Measurements from ENCODE around the gene PLEKHH1. TPM values are rescaled to one million over a fixed set of nuclear protein-coding genes. Genes with fewer than 3 reads are reported as not detected.

The PLEKHH1 gene
- total RNA-seq, 1 donor from 2014 or later: 3.3 TPM

DNA sequence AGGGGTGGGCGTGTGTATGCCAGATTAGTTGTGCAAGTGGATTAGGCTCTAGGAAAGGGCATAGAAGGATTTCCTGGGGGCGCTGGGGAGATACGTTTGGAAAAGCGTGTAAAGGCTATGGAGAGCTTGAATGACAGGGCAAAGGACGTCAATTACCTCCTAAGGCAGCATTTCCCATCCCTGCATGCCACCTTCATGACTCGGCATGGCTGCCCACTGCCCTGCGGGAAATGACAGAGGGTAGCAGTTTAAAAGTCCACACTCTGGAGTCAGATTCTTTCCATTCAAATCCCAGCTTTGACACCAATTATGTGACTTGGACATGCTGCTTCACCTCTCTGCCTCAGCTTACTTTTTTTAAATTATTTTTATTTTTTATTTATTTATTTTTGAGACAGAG is 29.8 kb upstream of the PLEKHH1 start:
- Mint-ChIP-seq H3K27ac (ENCODE audit: unreplicated experiment) (no peak overlapping the region), H3K4me1 (ENCODE audit: low read depth, unreplicated experiment) (peaks cover 1% of the 10 kb centered on the region), H3K9me3 (ENCODE audit: unreplicated experiment) (no peaks in the 10 kb centered on the region), H3K4me3 (ENCODE audit: unreplicated experiment) (no peak overlapping the region), H3K27me3 (ENCODE audit: low read depth, unreplicated experiment) (no peaks in the 10 kb centered on the region), H3K36me3 (ENCODE audit: low read depth, unreplicated experiment) (no peaks in the 10 kb centered on the region)
- no peaks in the 10 kb centered on the region for H3K4me1 ChIP-seq (ENCODE audit: insufficient read depth, low read length)
- no peak overlapping the region for H3K9ac ChIP-seq (ENCODE audit: low read length)
- H3K4me2 ChIP-seq (ENCODE audit: low read length): no peak overlapping the region
- no peaks in the 10 kb centered on the region for H4K20me1 ChIP-seq (ENCODE audit: insufficient read depth, low read length)
- H3K79me2 ChIP-seq (ENCODE audit: insufficient read depth, low read length): no peaks in the 10 kb centered on the region
- no peak overlapping the region for H2AFZ ChIP-seq (ENCODE audit: low read depth, low read length)
- H3K36me3 ChIP-seq (ENCODE audit: insufficient read depth, low read length): no peaks in the 10 kb centered on the region
- H3K27me3 ChIP-seq (ENCODE audit: insufficient read depth, low read length): peaks cover 9% of the 10 kb centered on the region
- no peaks in the 10 kb centered on the region for H3K9me3 ChIP-seq (ENCODE audit: insufficient read depth, low read depth, low read length)
- FAIRE-seq (no peak), DNase-seq (ENCODE audit: low read depth) (no peak)
- H3K4me3 ChIP-seq (ENCODE audit: insufficient read depth, low read depth, low read length): no peak overlapping the region
- no peak for TF ChIP-seq CTCF (IDR thresholded peaks at IDR 0.05; ENCODE audit: insufficient read depth, low read depth, low read length)
- H3K27ac ChIP-seq (ENCODE audit: low read depth, low read length): no peak overlapping the region

DNA sequence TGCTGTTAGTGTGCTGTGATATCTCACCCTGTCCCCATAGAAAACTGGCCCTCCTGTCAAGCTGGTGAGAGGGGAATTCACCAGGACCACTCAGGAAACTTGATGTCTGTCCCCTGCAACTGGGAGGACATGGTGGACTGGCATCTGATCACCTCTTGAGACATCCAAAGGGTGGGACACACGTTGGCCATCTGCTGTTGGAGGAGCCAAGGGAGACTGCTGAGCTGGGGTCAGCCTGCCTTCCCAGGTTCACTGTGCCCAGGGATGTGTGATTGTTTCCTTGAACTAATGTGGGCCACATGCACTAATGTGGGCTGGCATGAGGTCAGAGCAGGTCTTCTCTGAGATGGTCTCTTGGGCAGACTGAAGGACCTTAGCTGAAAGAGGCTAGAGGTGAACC is 27.8 kb upstream of the PLEKHH1 start:
- peaks cover 3% of the 10 kb centered on the region for H3K4me1 Mint-ChIP-seq (ENCODE audit: low read depth, unreplicated experiment)
- H3K4me3 Mint-ChIP-seq (ENCODE audit: unreplicated experiment): no peak overlapping the region
- Histone ChIP-seq H3K27ac (ENCODE audit: low read depth, low read length) (no peak overlapping the region), H4K20me1 (ENCODE audit: insufficient read depth, low read length) (no peaks in the 10 kb centered on the region), H3K4me3 (ENCODE audit: insufficient read depth, low read depth, low read length) (no peak overlapping the region), H3K27me3 (ENCODE audit: insufficient read depth, low read length) (peaks cover 6% of the 10 kb centered on the region), H3K36me3 (ENCODE audit: insufficient read depth, low read length) (no peaks in the 10 kb centered on the region), H3K9me3 (ENCODE audit: insufficient read depth, low read depth, low read length) (no peaks in the 10 kb centered on the region), H3K4me2 (ENCODE audit: low read length) (no peak overlapping the region), H2AFZ (ENCODE audit: low read depth, low read length) (no peak overlapping the region), H3K4me1 (ENCODE audit: insufficient read depth, low read length) (no peaks in the 10 kb centered on the region), H3K79me2 (ENCODE audit: insufficient read depth, low read length) (no peaks in the 10 kb centered on the region), H3K9ac (ENCODE audit: low read length) (no peak overlapping the region)
- no peak for FAIRE-seq
- H3K9me3 Mint-ChIP-seq (ENCODE audit: unreplicated experiment): no peaks in the 10 kb centered on the region
- H3K27ac Mint-ChIP-seq (ENCODE audit: unreplicated experiment): no peak overlapping the region
- TF ChIP-seq EZH2 (IDR thresholded peaks at IDR 0.05; ENCODE audit: insufficient read depth, low read length) (no peak), CTCF (IDR thresholded peaks at IDR 0.05; ENCODE audit: insufficient read depth, low read depth, low read length) (no peak)
- DNase-seq (ENCODE audit: low read depth): no peak
- no peaks in the 10 kb centered on the region for H3K27me3 Mint-ChIP-seq (ENCODE audit: low read depth, unreplicated experiment)
- no peaks in the 10 kb centered on the region for H3K36me3 Mint-ChIP-seq (ENCODE audit: low read depth, unreplicated experiment)

DNA sequence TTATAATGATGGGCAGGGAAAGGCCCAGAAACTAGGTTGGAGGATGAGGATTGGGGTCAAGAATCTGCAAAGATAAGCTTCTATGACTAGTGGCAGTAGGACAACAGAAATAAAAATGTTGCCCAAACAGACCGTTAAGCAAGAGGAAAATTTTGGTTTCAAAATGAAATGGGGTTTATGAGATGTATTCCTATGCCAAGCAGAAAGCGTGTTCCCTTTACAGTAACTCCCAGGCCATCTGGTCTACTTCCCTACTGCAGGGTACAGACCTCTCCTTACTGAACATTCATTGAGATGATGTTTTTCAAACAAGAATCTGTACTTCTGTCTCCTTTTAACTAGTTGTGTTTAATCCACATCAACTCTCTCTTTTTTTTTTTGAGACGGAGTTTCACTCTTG is 24.1 kb upstream of the PLEKHH1 start:
- TF ChIP-seq EZH2 (IDR thresholded peaks at IDR 0.05; ENCODE audit: insufficient read depth, low read length) (no peak), CTCF (IDR thresholded peaks at IDR 0.05; ENCODE audit: insufficient read depth, low read depth, low read length) (no peak)
- no peaks in the 10 kb centered on the region for H3K9me3 Mint-ChIP-seq (ENCODE audit: unreplicated experiment)
- no peak for DNase-seq (ENCODE audit: low read depth)
- Histone ChIP-seq H3K36me3 (ENCODE audit: insufficient read depth, low read length) (no peaks in the 10 kb centered on the region), H3K27ac (ENCODE audit: low read depth, low read length) (no peak overlapping the region), H3K4me1 (ENCODE audit: insufficient read depth, low read length) (no peaks in the 10 kb centered on the region), H4K20me1 (ENCODE audit: insufficient read depth, low read length) (no peaks in the 10 kb centered on the region), H3K9me3 (ENCODE audit: insufficient read depth, low read depth, low read length) (no peaks in the 10 kb centered on the region), H3K4me2 (ENCODE audit: low read length) (no peak overlapping the region), H3K79me2 (ENCODE audit: insufficient read depth, low read length) (no peaks in the 10 kb centered on the region), H3K4me3 (ENCODE audit: insufficient read depth, low read depth, low read length) (no peak overlapping the region), H3K27me3 (ENCODE audit: insufficient read depth, low read length) (peaks cover 4% of the 10 kb centered on the region), H2AFZ (ENCODE audit: low read depth, low read length) (no peak overlapping the region), H3K9ac (ENCODE audit: low read length) (no peak overlapping the region)
- no peak overlapping the region for H3K4me3 Mint-ChIP-seq (ENCODE audit: unreplicated experiment)
- H3K27ac Mint-ChIP-seq (ENCODE audit: unreplicated experiment): no peak overlapping the region
- FAIRE-seq: no peak
- H3K4me1 Mint-ChIP-seq (ENCODE audit: low read depth, unreplicated experiment): peaks cover 13% of the 10 kb centered on the region
- no peaks in the 10 kb centered on the region for H3K36me3 Mint-ChIP-seq (ENCODE audit: low read depth, unreplicated experiment)
- H3K27me3 Mint-ChIP-seq (ENCODE audit: low read depth, unreplicated experiment): peaks cover 3% of the 10 kb centered on the region
